Stimulated activated CD4-positive, alpha-beta T cell treated with anti-CD3 and anti-CD28 coated beads, Interleukin-1b, Interleukin-23, amount 100 ng/mL, for 48 hours (primary cell): ENCODE results near the gene RNF227.

Experiments used
- DNase-seq: peaks from one replicate; pipeline ENCODE4 v3.0.0-alpha.2; 2020

Gene RNF227

GRCh38 chr17:7929158-7930023 is 13.3 kb upstream of the RNF227 start, which contains the start of gene KCNAB3:
Gene KCNAB3 (minus strand): TSS chr17:7929856. CDS start chr17:7929435, 421 bp downstream.
- DNase-seq = peak; percentile 59

- no peak for DNase-seq
These were observed 11.5 kb upstream of the RNF227 start for GRCh38 chr17:7927596-7927995.

GRCh38 chr17:7922845-7923628 is 6.9 kb upstream of the RNF227 start:
- DNase-seq = peak; percentile 83

- DNase-seq = no peak
These were observed 6.3 kb upstream of the RNF227 start for GRCh38 chr17:7922269-7922844.

GRCh38 chr17:7916808-7917207 is 719 bp upstream of the RNF227 start:
- no peak for DNase-seq

GRCh38 chr17:7916385-7916682 is 245 bp upstream of the RNF227 start:
- DNase-seq = no peak

GRCh38 chr17:7915179-7915610 is 894 bp downstream of the RNF227 start:
- DNase-seq = no peak

GRCh38 chr17:7912927-7913524 is 3.1 kb downstream of the RNF227 start:
- peak; percentile 37 for DNase-seq

- no peak for DNase-seq
These were observed 5.0 kb downstream of the RNF227 start for GRCh38 chr17:7911116-7911515.

GRCh38 chr17:7910711-7911110 is 5.4 kb downstream of the RNF227 start:
- DNase-seq = no peak

- no peak for DNase-seq
These were observed 5.8 kb downstream of the RNF227 start for GRCh38 chr17:7910281-7910680.

GRCh38 chr17:7909089-7909488 is 7.0 kb downstream of the RNF227 start:
- no peak for DNase-seq

GRCh38 chr17:7903154-7904103 is 12.7 kb downstream of the RNF227 start:
- DNase-seq = no peak

GRCh38 chr17:7897773-7898172 is 18.3 kb downstream of the RNF227 start:
- no peak for DNase-seq

GRCh38 chr17:7897090-7897489 is 19.0 kb downstream of the RNF227 start:
- DNase-seq = no peak

GRCh38 chr17:7894866-7895265 is 21.2 kb downstream of the RNF227 start:
- no peak for DNase-seq

- no peak for DNase-seq
These were observed 21.9 kb downstream of the RNF227 start for GRCh38 chr17:7894226-7894625.

- DNase-seq = no peak
These were observed 22.8 kb downstream of the RNF227 start for GRCh38 chr17:7893187-7893880.

- peak; percentile 58 for DNase-seq
These were observed 26.7 kb downstream of the RNF227 start for GRCh38 chr17:7889166-7889955.

GRCh38 chr17:7888184-7888920 is 27.7 kb downstream of the RNF227 start, which contains the start of gene CHD3:
Gene CHD3 (plus strand): TSS chr17:7888789. CDS start chr17:7889001, 212 bp downstream.
- peak; percentile 59 for DNase-seq
